ENCODE results near the gene RPL18.

RPL18 gene

DNA sequence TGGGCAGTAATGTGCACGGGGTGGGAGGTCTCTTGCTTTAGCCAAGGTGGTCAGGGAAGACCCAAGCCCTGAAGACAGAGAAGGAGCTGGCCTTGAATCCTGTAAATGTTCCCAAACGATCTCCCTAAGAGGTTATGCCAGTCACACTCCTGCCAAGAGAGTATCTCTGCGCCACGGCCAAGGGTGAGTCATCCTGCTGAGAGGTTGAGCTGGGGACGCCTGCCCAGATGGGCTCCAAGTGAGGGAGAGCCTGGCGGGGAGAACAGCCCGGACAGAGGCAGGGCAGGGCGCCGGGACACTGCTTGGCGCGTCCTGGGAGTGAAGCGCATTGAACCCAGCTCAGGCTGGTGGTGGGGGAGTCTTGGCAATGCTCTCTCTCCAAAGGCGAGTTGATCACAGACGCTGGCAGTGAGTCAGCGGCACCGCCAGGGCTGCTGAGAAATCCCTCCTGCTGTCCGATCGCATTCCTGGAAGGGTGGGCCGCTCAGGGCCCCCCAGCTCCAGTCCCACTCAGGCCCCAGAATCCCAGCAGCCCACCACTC lies 50.6 kb downstream of the RPL18 start (continued):
- TF ChIP-seq PRDM6 (tag by site-specific recombination; IDR thresholded peaks at IDR 0.05) (no peak), ZNF660 (tag by site-specific recombination; IDR thresholded peaks at IDR 0.05) (peak; percentile 79), ZNF510 (tag by site-specific recombination; IDR thresholded peaks at IDR 0.05; ENCODE audit: insufficient replicate concordance) (no peak), ZNF324 (tag by site-specific recombination; IDR thresholded peaks at IDR 0.05) (no peak), GLIS1 (tag by site-specific recombination; IDR thresholded peaks at IDR 0.05) (peak; percentile 79), ZNF335 (tag by site-specific recombination; conservative IDR thresholded peaks at IDR 0.05) (peak; percentile 63), ZNF248 (tag by site-specific recombination; IDR thresholded peaks at IDR 0.05) (no peak), ZNF623 (tag by site-specific recombination; IDR thresholded peaks at IDR 0.05) (no peak), ZNF76 (tag by site-specific recombination; IDR thresholded peaks at IDR 0.05; ENCODE audit: borderline replicate concordance, low read depth) (no peak), ZNF544 (tag by site-specific recombination; IDR thresholded peaks at IDR 0.05) (no peak), ZBTB48 (tag by site-specific recombination; IDR thresholded peaks at IDR 0.05) (peak; percentile 37; the same call in 1 of the 2 replicates), ZNF571 (tag by site-specific recombination; IDR thresholded peaks at IDR 0.05) (no peak), ZNF776 (tag by site-specific recombination; IDR thresholded peaks at IDR 0.05; ENCODE audit: borderline replicate concordance) (no peak), IKZF3 (tag by site-specific recombination; IDR thresholded peaks at IDR 0.05) (0 out of 2 replicates have a peak, but pooled peaks have one; percentile 23), ZNF785 (tag by site-specific recombination; IDR thresholded peaks at IDR 0.05) (no peak), ELK4 (IDR thresholded peaks at IDR 0.05; ENCODE audit: borderline replicate concordance, low read depth, low read length) (no peak), ZNF488 (tag by site-specific recombination; IDR thresholded peaks at IDR 0.05) (no peak), ZNF280D (tag by site-specific recombination; IDR thresholded peaks at IDR 0.05) (no peak), ZEB2 (tag by site-specific recombination; IDR thresholded peaks at IDR 0.05) (0 out of 2 replicates have a peak, but pooled peaks have one; percentile 44), BCL11A (tag by site-specific recombination; IDR thresholded peaks at IDR 0.05; ENCODE audit: low read depth) (peak; percentile 33; the same call in 1 of the 2 replicates), ZNF600 (tag by site-specific recombination; IDR thresholded peaks at IDR 0.05) (peak; percentile 99), ZBTB17 (tag by site-specific recombination; IDR thresholded peaks at IDR 0.05) (peak; percentile 68; the same call in 1 of the 2 replicates), ZNF394 (tag by site-specific recombination; IDR thresholded peaks at IDR 0.05; ENCODE audit: borderline replicate concordance) (peak; percentile 60; the same call in 1 of the 2 replicates), ZNF184 (tag by site-specific recombination; IDR thresholded peaks at IDR 0.05) (no peak), ZNF670 (tag by site-specific recombination; IDR thresholded peaks at IDR 0.05; ENCODE audit: low read depth) (no peak), YY2 (tag by site-specific recombination; IDR thresholded peaks at IDR 0.05) (no peak), ZNF514 (tag by site-specific recombination; IDR thresholded peaks at IDR 0.05) (no peak), SCRT1 (tag by site-specific recombination; IDR thresholded peaks at IDR 0.05; ENCODE audit: borderline replicate concordance) (no peak), ZNF433 (tag by site-specific recombination; IDR thresholded peaks at IDR 0.05; ENCODE audit: low read depth) (no peak)
- TF ChIP-seq, protein P1, sequence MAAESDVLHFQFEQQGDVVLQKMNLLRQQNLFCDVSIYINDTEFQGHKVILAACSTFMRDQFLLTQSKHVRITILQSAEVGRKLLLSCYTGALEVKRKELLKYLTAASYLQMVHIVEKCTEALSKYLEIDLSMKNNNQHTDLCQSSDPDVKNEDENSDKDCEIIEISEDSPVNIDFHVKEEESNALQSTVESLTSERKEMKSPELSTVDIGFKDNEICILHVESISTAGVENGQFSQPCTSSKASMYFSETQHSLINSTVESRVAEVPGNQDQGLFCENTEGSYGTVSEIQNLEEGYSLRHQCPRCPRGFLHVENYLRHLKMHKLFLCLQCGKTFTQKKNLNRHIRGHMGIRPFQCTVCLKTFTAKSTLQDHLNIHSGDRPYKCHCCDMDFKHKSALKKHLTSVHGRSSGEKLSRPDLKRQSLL (tag by site-specific recombination; IDR thresholded peaks at IDR 0.05), result no peak
- TF ChIP-seq, protein P2, sequence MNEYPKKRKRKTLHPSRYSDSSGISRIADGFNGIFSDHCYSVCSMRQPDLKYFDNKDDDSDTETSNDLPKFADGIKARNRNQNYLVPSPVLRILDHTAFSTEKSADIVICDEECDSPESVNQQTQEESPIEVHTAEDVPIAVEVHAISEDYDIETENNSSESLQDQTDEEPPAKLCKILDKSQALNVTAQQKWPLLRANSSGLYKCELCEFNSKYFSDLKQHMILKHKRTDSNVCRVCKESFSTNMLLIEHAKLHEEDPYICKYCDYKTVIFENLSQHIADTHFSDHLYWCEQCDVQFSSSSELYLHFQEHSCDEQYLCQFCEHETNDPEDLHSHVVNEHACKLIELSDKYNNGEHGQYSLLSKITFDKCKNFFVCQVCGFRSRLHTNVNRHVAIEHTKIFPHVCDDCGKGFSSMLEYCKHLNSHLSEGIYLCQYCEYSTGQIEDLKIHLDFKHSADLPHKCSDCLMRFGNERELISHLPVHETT (tag by site-specific recombination; IDR thresholded peaks at IDR 0.05), result no peak

Measured in HEK293 (cell line).